OCI-LY1 (cell line): ENCODE measurements around the gene SLC7A7.

Experiments used
- H2AFZ ChIP-seq: fragments of 200-600 bp; sonication (generic), shearing (Covaris generic); 2 replicates; pipeline ENCODE4 v1.6.0; 2014; ENCODE audit warnings: antibody characterized with exemption, mild to moderate bottlenecking, low read length
- H3F3A ChIP-seq: fragments of 200-600 bp; sonication (generic), shearing (Covaris generic); 2 replicates; pipeline ENCODE4 v1.6.0; 2014; ENCODE audit warnings: mild to moderate bottlenecking, antibody characterized with exemption, low read length, moderate library complexity; ENCODE audit not compliant: insufficient read depth
- H3K27ac ChIP-seq: fragments of 200-600 bp; sonication (generic); 2 replicates; pipeline ENCODE4 v1.5.1; 2014; ENCODE audit warnings: low read length, mixed run types, mild to moderate bottlenecking, low read depth; ENCODE audit not compliant: poor library complexity, severe bottlenecking
- H3K27me3 ChIP-seq: fragments of 200-600 bp; sonication (generic); 2 replicates; pipeline ENCODE4 v1.6.0; 2014; ENCODE audit warnings: antibody characterized with exemption, mild to moderate bottlenecking, low read length, moderate library complexity; ENCODE audit not compliant: insufficient read depth
- H3K36me3 ChIP-seq: fragments of 200-600 bp; sonication (generic); 2 replicates; pipeline ENCODE4 v1.6.1; 2014; ENCODE audit warnings: mild to moderate bottlenecking, antibody characterized with exemption, low read length, moderate library complexity, mixed read lengths; ENCODE audit not compliant: insufficient read depth
- H3K4me1 ChIP-seq: fragments of 200-600 bp; sonication (generic); 2 replicates; pipeline ENCODE4 v1.5.1; 2014; ENCODE audit warnings: mild to moderate bottlenecking, low read length, moderate library complexity; ENCODE audit not compliant: insufficient read depth, severe bottlenecking
- H3K4me2 ChIP-seq: fragments of 200-600 bp; sonication (generic), shearing (Covaris generic); 2 replicates; pipeline ENCODE4 v1.6.1; 2014; ENCODE audit warnings: low read length
- H3K4me3 ChIP-seq: fragments of 200-600 bp; sonication (generic); 2 replicates; pipeline ENCODE4 v1.5.1; 2014; ENCODE audit warnings: low read length, low read depth, mild to moderate bottlenecking, mixed read lengths; ENCODE audit not compliant: poor library complexity, severe bottlenecking
- H3K79me2 ChIP-seq: fragments of 200-600 bp; shearing (Covaris generic); 2 replicates; pipeline ENCODE4 v1.6.1; 2016; ENCODE audit warnings: mixed run types, low read length, mixed read lengths; ENCODE audit not compliant: insufficient read depth
- H3K9ac ChIP-seq: fragments of 200-600 bp; sonication (generic), shearing (Covaris generic); 2 replicates; pipeline ENCODE4 v1.6.1; 2014; ENCODE audit warnings: mild to moderate bottlenecking, low read length, mixed read lengths
- H3K9me2 ChIP-seq: fragments of 200-600 bp; sonication (generic), shearing (Covaris generic); 2 replicates; pipeline ENCODE4 v1.6.1; 2014; ENCODE audit warnings: low read depth, mild to moderate bottlenecking, low read length, mixed read lengths
- H3K9me3 ChIP-seq: fragments of 200-600 bp; shearing (Covaris generic); 2 replicates; pipeline ENCODE4 v1.6.1; 2014; ENCODE audit warnings: low read length, mixed read lengths
- H4K20me1 ChIP-seq: fragments of 200-600 bp; sonication (generic), shearing (Covaris generic); 2 replicates; pipeline ENCODE4 v1.6.0; 2016; ENCODE audit warnings: mild to moderate bottlenecking, low read length; ENCODE audit not compliant: insufficient read depth
- EZH2 ChIP-seq: fragments of 200-600 bp; sonication (generic), shearing (Covaris generic); IDR thresholded peaks from 2 replicates; pipeline ENCODE4 v1.8.0; 2017; ENCODE audit warnings: borderline replicate concordance, mixed run types, mild to moderate bottlenecking, antibody characterized with exemption, low read length, moderate library complexity, mixed read lengths
- TF ChIP-seq, protein P1 (sequence below): fragments of 200-600 bp; sonication (generic), shearing (Covaris generic); IDR thresholded peaks from 2 replicates; pipeline ENCODE4 v1.5.1; 2017; ENCODE audit warnings: mild to moderate bottlenecking, antibody characterized with exemption, low read length, moderate library complexity, mixed read lengths

SLC7A7 gene

DNA sequence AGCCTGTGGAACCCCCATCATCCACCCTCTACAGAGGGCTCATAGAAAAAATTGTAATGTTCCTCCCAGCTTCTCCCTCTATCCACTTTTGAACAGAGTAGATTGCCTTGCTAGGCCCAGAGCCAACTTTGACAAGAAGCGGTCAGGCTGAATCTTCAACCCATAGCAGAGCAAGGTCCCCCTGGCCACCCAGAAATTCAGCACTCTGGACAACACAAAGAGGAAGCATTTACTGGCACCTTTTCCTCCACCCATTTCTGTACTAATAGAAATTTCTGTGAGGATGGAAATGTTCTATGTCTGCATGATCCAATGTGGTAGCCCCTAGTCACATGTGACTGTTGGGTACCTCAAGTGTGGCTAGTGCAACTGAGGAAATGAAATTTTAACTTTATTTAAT, 91.4 kb downstream of the SLC7A7 start:
- no peaks in the 10 kb centered on the region for H3K36me3 ChIP-seq
- H3K4me3 ChIP-seq, result no peak overlapping the region
- H3K4me1 ChIP-seq, result no peaks in the 10 kb centered on the region
- no peaks in the 10 kb centered on the region for H3F3A ChIP-seq
- H2AFZ ChIP-seq, result no peak overlapping the region
- TF ChIP-seq, protein P1, sequence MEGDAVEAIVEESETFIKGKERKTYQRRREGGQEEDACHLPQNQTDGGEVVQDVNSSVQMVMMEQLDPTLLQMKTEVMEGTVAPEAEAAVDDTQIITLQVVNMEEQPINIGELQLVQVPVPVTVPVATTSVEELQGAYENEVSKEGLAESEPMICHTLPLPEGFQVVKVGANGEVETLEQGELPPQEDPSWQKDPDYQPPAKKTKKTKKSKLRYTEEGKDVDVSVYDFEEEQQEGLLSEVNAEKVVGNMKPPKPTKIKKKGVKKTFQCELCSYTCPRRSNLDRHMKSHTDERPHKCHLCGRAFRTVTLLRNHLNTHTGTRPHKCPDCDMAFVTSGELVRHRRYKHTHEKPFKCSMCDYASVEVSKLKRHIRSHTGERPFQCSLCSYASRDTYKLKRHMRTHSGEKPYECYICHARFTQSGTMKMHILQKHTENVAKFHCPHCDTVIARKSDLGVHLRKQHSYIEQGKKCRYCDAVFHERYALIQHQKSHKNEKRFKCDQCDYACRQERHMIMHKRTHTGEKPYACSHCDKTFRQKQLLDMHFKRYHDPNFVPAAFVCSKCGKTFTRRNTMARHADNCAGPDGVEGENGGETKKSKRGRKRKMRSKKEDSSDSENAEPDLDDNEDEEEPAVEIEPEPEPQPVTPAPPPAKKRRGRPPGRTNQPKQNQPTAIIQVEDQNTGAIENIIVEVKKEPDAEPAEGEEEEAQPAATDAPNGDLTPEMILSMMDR, result no peak
- no peak for TF ChIP-seq EZH2
- H3K79me2 ChIP-seq, result no peaks in the 10 kb centered on the region
- H4K20me1 ChIP-seq, result no peaks in the 10 kb centered on the region
- H3K9me2 ChIP-seq, result no peaks in the 10 kb centered on the region
- H3K27me3 ChIP-seq, result no peaks in the 10 kb centered on the region; the same call in 1 of the 2 replicates
- no peak overlapping the region for H3K9ac ChIP-seq
- H3K9me3 ChIP-seq, result no peaks in the 10 kb centered on the region
- H3K27ac ChIP-seq, result no peak overlapping the region
- no peak overlapping the region for H3K4me2 ChIP-seq
